Transverse colon (tissue), 4 donors: ENCODE data around the gene PPM1F. TPM values are rescaled to one million over a fixed set of nuclear protein-coding genes. Genes with fewer than 3 reads are reported as not detected.
"Not testable (repeated sequence)": the region's sequence is repeated elsewhere in the genome, so short reads cannot be mapped to it uniquely, and the experiment has no call there.

ENCODE experiments used
- DNase-seq: peaks from one replicate; pipeline ENCODE4 v3.0.0-alpha.2; 2019
- H3K27ac ChIP-seq, 4 donors: fragments of 200-600 bp; sonication (generic); 2 replicates each; pipeline ENCODE4 v1.5.1; 2016 to 2018; ENCODE audit warnings: inconsistent platforms in 4 of 4
- H3K27me3 ChIP-seq: fragments of 200-600 bp; sonication (generic); 2 replicates; pipeline ENCODE4 v1.5.1; 2017; ENCODE audit warnings: inconsistent platforms
- H3K36me3 ChIP-seq, 4 donors: fragments of 200-600 bp; sonication (generic); 2 replicates each; pipeline ENCODE4 v1.5.1; 2017 to 2019; ENCODE audit warnings: inconsistent platforms in 4 of 4
- H3K4me1 ChIP-seq, 4 donors: fragments of 200-600 bp; sonication (generic); 2 replicates each; pipeline ENCODE4 v1.5.1; 2017 to 2020; ENCODE audit warnings: inconsistent platforms in 4 of 4
- H3K4me3 ChIP-seq, 4 donors: fragments of 200-600 bp; sonication (generic); 1 replicate in 1 of 4; 2 replicates in 3 of 4; pipeline versions ENCODE4 v1.5.1 to v1.6.1; 2017 to 2019; ENCODE audit warnings: inconsistent platforms in 4 of 4
- H3K9me3 ChIP-seq, 2 donors: fragments of 200-600 bp; sonication (generic); 2 replicates each; pipeline ENCODE4 v1.5.1; 2017 to 2019; ENCODE audit warnings: inconsistent platforms in 2 of 2
- CTCF ChIP-seq, 5 experiments: fragments of 200-600 bp in 3 of 5; fragments of 450-650 bp in 2 of 5; sonication (generic) in 3 of 5; IDR thresholded peaks; 1 replicate in 2 of 5; 2 replicates in 3 of 5; pipeline ENCODE4 v1.5.1; 2016 to 2017; ENCODE audit warnings: antibody characterized with exemption in 5 of 5, inconsistent platforms in 3 of 5, mild to moderate bottlenecking in 2 of 5, moderate library complexity in 1 of 5
- EP300 ChIP-seq: sonication (generic); formaldehyde crosslinking; IDR thresholded peaks from one replicate; pipeline ENCODE4 v1.6.1; 2017; ENCODE audit warnings: antibody characterized with exemption, low read depth
- POLR2A ChIP-seq: fragments of 450-650 bp; IDR thresholded peaks from one replicate; pipeline ENCODE4 v1.6.1; 2016; ENCODE audit warnings: antibody characterized with exemption, mild to moderate bottlenecking, moderate library complexity
- POLR2AphosphoS5 ChIP-seq, 3 donors: sonication (generic); formaldehyde crosslinking; IDR thresholded peaks; one replicate each; pipeline ENCODE4 v1.6.1; 2016; ENCODE audit warnings: antibody characterized with exemption in 3 of 3
- WGBS, 2 donors: methylation state at CpG; one replicate each; pipeline ENCODE4 v1.1.5; 2018; ENCODE audit warnings: low coverage in 1 of 2; 5-methylcytosine and 5-hydroxymethylcytosine counted together
- in situ Hi-C, 4 donors: fragments of 200-750 bp; cut with MboI; loops; one replicate each; pipeline versions ENCODE4 v1.15.0 to v1.15.1; 2017; ENCODE audit warnings: low sequenced_read_pairs in 3 of 4, low pct_ligation_motif_present in 1 of 4, low pct_unique_long_range_greater_than_20kb in 1 of 4
- intact Hi-C: fragments of 100-400 bp; cut with DNase I; formaldehyde crosslinking; loops from one replicate; pipeline ENCODE4 v1.15.1; 2023; ENCODE audit warnings: low total_unique reads
- total RNA-seq, 4 donors: library from RNA; depleted of rRNA; stranded (reverse); fragments of >200 nt; gene quantifications; one replicate each; pipeline ENCODE4 v1.1.0, GENCODE V29; 2016

PPM1F gene
- total RNA-seq, 4 donors from 2014 or later = 11.2 to 18.7 (median 14.9) TPM

GRCh38 chr22:21876486-21877176 is 76.0 kb downstream of the PPM1F start:
- H3K4me1 ChIP-seq = no peaks in the 10 kb centered on the region
- WGBS, 2 donors = 52 to 58% methylated on average over 3 to 4 of the region's 4 CpGs
- H3K36me3 ChIP-seq = no peaks in the 10 kb centered on the region
- H3K9me3 ChIP-seq = no peaks in the 10 kb centered on the region
- H3K27me3 ChIP-seq = no peaks in the 10 kb centered on the region
- H3K27ac ChIP-seq = no peak overlapping the region
- H3K4me3 ChIP-seq = no peak overlapping the region
- TF ChIP-seq POLR2A (no peak), POLR2AphosphoS5 (IDR thresholded peaks at IDR 0.05) (no peak), CTCF (IDR thresholded peaks at IDR 0.05) (no peak), EP300 (no peak)
- intact Hi-C loops = no loop called here
- in situ Hi-C loops = no loop called here
- no peak for DNase-seq

GRCh38 chr22:21874953-21875352 is 77.7 kb downstream of the PPM1F start:
- intact Hi-C loops, H3K27ac ChIP-seq, H3K4me1 ChIP-seq, DNase-seq, H3K4me3 ChIP-seq, in situ Hi-C loops, H3K9me3 ChIP-seq, H3K27me3 ChIP-seq, H3K36me3 ChIP-seq: not testable (repeated sequence)
- 81 to 100% methylated on average over 1 to 4 of the region's 4 CpGs for WGBS, 2 donors

GRCh38 chr22:21873619-21874018 is 79.0 kb downstream of the PPM1F start:
- no peaks in the 10 kb centered on the region for H3K36me3 ChIP-seq
- intact Hi-C loops (no loop called here), in situ Hi-C loops (no loop called here)
- no peaks in the 10 kb centered on the region for H3K27me3 ChIP-seq
- H3K9me3 ChIP-seq = no peaks in the 10 kb centered on the region
- H3K4me3 ChIP-seq = no peak overlapping the region
- DNase-seq = no peak
- WGBS, 2 donors = 89 to 93% methylated on average over 7 of the region's 7 CpGs
- TF ChIP-seq POLR2AphosphoS5 (IDR thresholded peaks at IDR 0.05) (no peak), POLR2A (no peak), CTCF (IDR thresholded peaks at IDR 0.05) (no peak), EP300 (no peak)
- H3K27ac ChIP-seq = no peak overlapping the region
- peaks cover 0 to 2% (median 0%) of the 10 kb centered on the region in 4 donors for H3K4me1 ChIP-seq

- H3K27me3 ChIP-seq, H3K27ac ChIP-seq, H3K9me3 ChIP-seq, H3K4me1 ChIP-seq, H3K4me3 ChIP-seq, H3K36me3 ChIP-seq, in situ Hi-C loops, DNase-seq, intact Hi-C loops: not testable (repeated sequence)
- 81% methylated on average over 4 of the region's 4 CpGs; no CpG with 5 or more reads in 1 of the 2 donors for WGBS, 2 donors
These were observed 79.9 kb downstream of the PPM1F start for GRCh38 chr22:21872741-21873140.

Other genes with a start within 250 kb of the PPM1F start
- 1 to 10 TPM in 3 of 4 donors, not detected in 1; 2.9 to 9.0 (median 4.6) TPM for gene YPEL1, start 217.1 kb downstream of the PPM1F start, total RNA-seq
- 100 to 1,000 TPM in 1 of 4 donors, 10 to 100 TPM in 3; 37.1 to 303 (median 57.0) TPM for gene MAPK1, start 85.2 kb downstream of the PPM1F start, total RNA-seq
- 10 to 100 TPM; 44.9 to 94.6 (median 65.4) TPM for gene TOP3B, start 29.9 kb upstream of the PPM1F start, total RNA-seq